ENCODE data around the gene ESPN.

GRCh38 chr1:6490181-6491080 lies 65.9 kb downstream of the ESPN start:
- no peak for TF ChIP-seq POLR2AphosphoS5 (IDR thresholded peaks at IDR 0.05; ENCODE audit: low read depth, low read length)
- no peak for TF ChIP-seq POLR2A (IDR thresholded peaks at IDR 0.05; ENCODE audit: low read depth, low read length)
- TF ChIP-seq TAF1 (IDR thresholded peaks at IDR 0.05; ENCODE audit: low read depth, low read length) = no peak
- TF ChIP-seq POU2F2 (IDR thresholded peaks at IDR 0.05; ENCODE audit: low read depth, low read length) = no peak

Data from GM12891 (cell line).